A549 (cell line): Measurements from ENCODE around the gene PAPSS2. TPM values are rescaled to one million over a fixed set of nuclear protein-coding genes. Genes with fewer than 3 reads are reported as not detected.

Experiments used
- ATAC-seq, 2 experiments: fragments of 200-7000 bp in 1 of 2; fragments of >200 bp in 1 of 2; cut with Nextera tagmentation in 1 of 2; cut with Tn5 transposase in 1 of 2; 3 replicates each; pipeline versions ENCODE4 v1.8.0 to v1.9.1; 2018 to 2020; ENCODE audit warnings: mild to moderate bottlenecking in 1 of 2, moderate library complexity in 1 of 2
- CTCF ChIA-PET: fragments of 300-600 bp; sonication (Branson Sonifier 250); formaldehyde crosslinking; extraction: SDS; loops from one replicate; lab custom pipeline; 2021; ENCODE audit warnings: antibody characterized with exemption, inconsistent platforms; lab: Yijun Ruan, JAX
- POLR2A ChIA-PET: fragments of 350-600 bp; formaldehyde crosslinking; extraction: SDS; loops from one replicate; lab custom pipeline; 2021; ENCODE audit warnings: antibody characterized with exemption, inconsistent platforms; lab: Yijun Ruan, JAX
- DNase-seq, 2 experiments: peaks; one replicate each; pipeline versions ENCODE4 v3.0.0 to v3.0.0-alpha.2; 2011 to 2016; ENCODE audit warnings: low read depth in 1 of 2, low spot score in 1 of 2
- FAIRE-seq: peaks from 2 replicates; lab custom pipeline; 2011; peaks lifted over from hg19 to GRCh38; lab: Jason Lieb, UNC
- H3K27ac ChIP-seq, 2 experiments: fragments of >200 bp; sonication (Bioruptor Twin); formaldehyde crosslinking; 3 replicates each; pipeline ENCODE4 v1.5.1; 2016 to 2017
- H3K4me1 ChIP-seq: fragments of >200 bp; sonication (Bioruptor Twin); formaldehyde crosslinking; 3 replicates; pipeline ENCODE4 v1.6.1; 2016
- H3K4me2 ChIP-seq: fragments of >200 bp; sonication (Bioruptor Twin); formaldehyde crosslinking; 3 replicates; pipeline ENCODE4 v1.6.1; 2016
- H3K4me3 ChIP-seq: fragments of >200 bp; sonication (Bioruptor Twin); formaldehyde crosslinking; 3 replicates; pipeline ENCODE4 v1.5.1; 2016
- H3K9me3 ChIP-seq: fragments of >200 bp; sonication (Bioruptor Twin); formaldehyde crosslinking; 3 replicates; pipeline ENCODE4 v1.6.1; 2016
- CBX8 ChIP-seq: fragments of 200-600 bp; sonication (generic); IDR thresholded peaks from 2 replicates; pipeline ENCODE4 v1.6.1; 2016
- CHD2 ChIP-seq: fragments of 150-350 bp; IDR thresholded peaks from 2 replicates; pipeline ENCODE4 v1.6.1; 2014; ENCODE audit warnings: low read length; ENCODE audit not compliant: partially characterized antibody
- CHD4 ChIP-seq: fragments of 200-600 bp; sonication (generic); IDR thresholded peaks from 2 replicates; pipeline ENCODE4 v1.6.1; 2016; ENCODE audit warnings: antibody characterized with exemption, mild to moderate bottlenecking, borderline replicate concordance
- CTCF ChIP-seq: fragments of >200 bp; sonication (Bioruptor Twin); formaldehyde crosslinking; IDR thresholded peaks from 3 replicates; pipeline ENCODE4 v1.5.1; 2016
- E2F6 ChIP-seq: IDR thresholded peaks from 2 replicates; pipeline ENCODE4 v1.6.1; 2012; ENCODE audit warnings: low read depth, borderline replicate concordance
- FOSL2 ChIP-seq, 2 experiments: fragments of 450-650 bp in 1 of 2; fragments of >200 bp in 1 of 2; sonication (Bioruptor Twin) in 1 of 2; formaldehyde crosslinking; IDR thresholded peaks; 2 replicates each; pipeline versions ENCODE4 v1.5.0 to v1.6.1; 2016 to 2020; ENCODE audit warnings: mild to moderate bottlenecking in 1 of 2, moderate library complexity in 1 of 2
- GATA3 ChIP-seq: IDR thresholded peaks from 2 replicates; pipeline ENCODE4 v1.6.1; 2012; ENCODE audit warnings: borderline replicate concordance
- HDAC2 ChIP-seq: fragments of 200-600 bp; sonication (generic); IDR thresholded peaks from 2 replicates; pipeline ENCODE4 v1.6.1; 2016
- HES2 ChIP-seq: fragments of >200 bp; sonication (Bioruptor Twin); formaldehyde crosslinking; IDR thresholded peaks from 2 replicates; pipeline ENCODE4 v1.6.1; 2016
- HOXB13 ChIP-seq: fragments of 250-450 bp; sonication (Bioruptor Pico); IDR thresholded peaks from 2 replicates; pipeline ENCODE4 v1.5.0; 2020; ENCODE audit warnings: low read depth, mild to moderate bottlenecking, moderate library complexity
- HOXB5 ChIP-seq: fragments of 250-450 bp; sonication (Bioruptor Pico); IDR thresholded peaks from 2 replicates; pipeline ENCODE4 v1.5.0; 2020; ENCODE audit warnings: mild to moderate bottlenecking, moderate library complexity
- JUN ChIP-seq, 2 experiments: fragments of >200 bp; sonication (Bioruptor Twin); formaldehyde crosslinking; IDR thresholded peaks; 2 replicates in 1 of 2; 3 replicates in 1 of 2; pipeline ENCODE4 v1.6.1; 2016 to 2017
- JUNB ChIP-seq: fragments of >200 bp; sonication (Bioruptor Twin); formaldehyde crosslinking; IDR thresholded peaks from 2 replicates; pipeline ENCODE4 v1.6.1; 2016
- MAFK ChIP-seq: fragments of 450-650 bp; IDR thresholded peaks from 2 replicates; pipeline ENCODE4 v1.6.1; 2014; ENCODE audit not compliant: partially characterized antibody
- PBX3 ChIP-seq: IDR thresholded peaks from 2 replicates; pipeline ENCODE4 v1.6.1; 2012
- RAD21 ChIP-seq, 2 experiments: fragments of >200 bp in 1 of 2; sonication (Bioruptor Twin) in 1 of 2; formaldehyde crosslinking in 1 of 2; IDR thresholded peaks in 1 of 2; conservative IDR thresholded peaks in 1 of 2; 2 replicates in 1 of 2; 3 replicates in 1 of 2; pipeline ENCODE4 v1.6.1; 2012 to 2018; ENCODE audit warnings: inconsistent platforms in 1 of 2
- RCOR1 ChIP-seq: fragments of 150-350 bp; IDR thresholded peaks from 2 replicates; pipeline ENCODE4 v1.6.1; 2014; ENCODE audit warnings: antibody characterized with exemption, low read length, low read depth
- RNF2 ChIP-seq: fragments of 200-600 bp; sonication (generic); IDR thresholded peaks from 2 replicates; pipeline ENCODE4 v1.6.1; 2016; ENCODE audit warnings: low read depth, mild to moderate bottlenecking, antibody characterized with exemption, moderate library complexity, borderline replicate concordance
- SMC3 ChIP-seq: fragments of >200 bp; sonication (Bioruptor Twin); formaldehyde crosslinking; IDR thresholded peaks from 3 replicates; pipeline ENCODE4 v1.6.1; 2018; ENCODE audit warnings: inconsistent platforms
- TP53 ChIP-seq: fragments of 250-450 bp; sonication (Bioruptor Pico); IDR thresholded peaks from 2 replicates; pipeline ENCODE4 v1.5.0; 2021; ENCODE audit warnings: mild to moderate bottlenecking, moderate library complexity
- ZFP36 ChIP-seq: fragments of 450-650 bp; IDR thresholded peaks from 2 replicates; pipeline ENCODE4 v1.6.1; 2014; ENCODE audit warnings: borderline replicate concordance; ENCODE audit not compliant: partially characterized antibody
- WGBS: methylation state at CpG from one replicate; pipeline ENCODE4 v1.1.6; 2017; ENCODE audit errors: missing lambda C conversion rate; 5-methylcytosine and 5-hydroxymethylcytosine counted together
- polyA plus RNA-seq, 4 experiments: library from polyadenylated mRNA; depleted of rRNA in 3 of 4; stranded (reverse); fragments of >200 nt; fragmentation: RNase III in 1 of 4; extraction: RNeasy Plus Mini Kit Qiagen cat#74134 plus additional on column Dnase treatment in 1 of 4; gene quantifications; 2 replicates in 3 of 4; 3 replicates in 1 of 4; pipeline ENCODE4 v1.2.3, GENCODE V29; 2011 to 2017

The PAPSS2 gene
- polyA plus RNA-seq, 2 of the 4 experiments (the other 2 are of a cell fraction) = 27.7 to 29.0 TPM

DNA sequence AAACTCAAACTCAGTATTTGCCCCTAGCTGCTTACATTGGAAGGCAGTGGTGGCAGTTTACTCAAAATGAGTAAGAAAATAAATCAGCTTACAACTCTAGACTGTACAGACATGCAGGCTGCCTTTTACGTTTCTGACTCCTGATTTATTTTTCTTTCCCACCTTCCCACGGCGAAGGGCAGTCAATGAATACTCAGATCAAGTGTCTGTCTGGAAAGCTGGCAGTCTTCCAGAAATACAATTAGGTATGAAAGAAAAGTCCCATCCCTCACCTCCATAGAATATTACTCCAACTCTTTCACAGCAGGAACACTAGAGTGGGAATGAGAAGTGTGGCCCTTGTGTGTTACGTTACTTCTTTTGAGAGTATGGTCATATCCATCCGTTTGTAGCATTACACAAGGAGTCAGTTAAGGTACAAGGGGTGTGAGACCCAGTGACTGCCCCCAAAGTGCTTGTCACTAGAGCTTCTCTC, 1.3 kb upstream of the PAPSS2 start:
- no peaks in the 10 kb centered on the region for H3K9me3 ChIP-seq
- H3K27ac ChIP-seq = peak overlapping the region; percentile 15 to 95; a peak in 4 of 6 replicates
- peak overlapping the region; percentile 83 for H3K4me2 ChIP-seq
- peak in 1 of 2 experiments; percentile 32 for DNase-seq
- no peak for ATAC-seq
- peaks cover 55% of the 10 kb centered on the region for H3K4me1 ChIP-seq
- 66% methylated on average over 5 of the region's 5 CpGs for WGBS
- no peak for FAIRE-seq
- ChIA-PET CTCF (interaction anchor here (0.9 to 3.3 kb wide), 7 partner anchors 13 to 125 kb away, joined by 3 to 8 read pairs (median 4); no protein-coding TSS in a partner anchor), POLR2A (no interaction called here)
- TF ChIP-seq HOXB5 (no peak), FOSL2 (IDR thresholded peaks at IDR 0.05) (no peak), FOSL2 (CRISPR knock-in tag; IDR thresholded peaks at IDR 0.05) (0 out of 2 replicates have a peak, but pooled peaks have one; percentile 8), JUNB (no peak), ZFP36 (no peak), RNF2 (no peak)
- no peak overlapping the region for H3K4me3 ChIP-seq

GRCh38 chr10:87658858-87659555, 671 bp upstream of the PAPSS2 start:
- TF ChIP-seq CHD4 (no peak), RNF2 (no peak), FOSL2 (IDR thresholded peaks at IDR 0.05) (no peak), FOSL2 (CRISPR knock-in tag; IDR thresholded peaks at IDR 0.05) (no peak), HOXB13 (no peak), TP53 (CRISPR knock-in tag) (no peak), MAFK (no peak), E2F6 (no peak), RCOR1 (no peak), HES2 (no peak), RAD21 (conservative IDR thresholded peaks at IDR 0.05 in 1 of 2, IDR thresholded peaks at IDR 0.05 in 1 of 2) (no peak), CBX8 (no peak), CTCF (no peak), SMC3 (no peak), PBX3 (no peak), HDAC2 (no peak), JUN (IDR thresholded peaks at IDR 0.05) (no peak), GATA3 (no peak), CHD2 (no peak)
- ATAC-seq (peak in 1 of 2 experiments; percentile 26; a peak in 4 of 6 replicates), FAIRE-seq (no peak), DNase-seq (peak in 1 of 2 experiments; percentile 29)
- Histone ChIP-seq H3K27ac (peak overlapping the region; percentile 73 to 95), H3K9me3 (no peaks in the 10 kb centered on the region), H3K4me1 (peaks cover 55% of the 10 kb centered on the region), H3K4me2 (peak overlapping the region; percentile 83), H3K4me3 (peak overlapping the region; percentile 78)
- CTCF ChIA-PET = interaction anchor here (1.0 to 3.9 kb wide), 6 partner anchors 14 to 113 kb away, joined by 3 to 23 read pairs (median 6); no protein-coding TSS in a partner anchor
- POLR2A ChIA-PET = interaction anchor here (0.7 kb wide), 1 partner anchor 154 kb away, joined by 4 read pairs; the partner anchor contains the start of gene MINPP1
- WGBS = 62% methylated on average over 15 of the region's 15 CpGs
